Caco-2 (cell line): ENCODE data around the gene CLASRP. TPM values are rescaled to one million over a fixed set of nuclear protein-coding genes. Genes with fewer than 3 reads are reported as not detected.
A peak's percentile ranks its signal among the peaks of the same experiment; 100 is the strongest.

Experiments used
- BruUV-seq: library from RNA; stranded (reverse); fragments of 400-500 nt; replicated peaks from 2 replicates; lab custom pipeline; 2021; lab: Mats Ljungman, UMichigan
- CTCF ChIA-PET: fragments of 300-600 bp; sonication (Branson Sonifier 250); formaldehyde crosslinking; loops from one replicate; lab custom pipeline; 2022; ENCODE audit warnings: antibody characterized with exemption; lab: Charles Lee
- POLR2A ChIA-PET: fragments of 300-600 bp; sonication (Branson Sonifier 250); formaldehyde crosslinking; loops from one replicate; lab custom pipeline; 2022; ENCODE audit warnings: antibody characterized with exemption; lab: Charles Lee
- DNase-seq, 2 experiments: peaks; one replicate each; pipeline versions ENCODE4 v3.0.0 to v3.0.0-alpha.2; 2020 to 2022
- H3K27me3 ChIP-seq: replicated peaks from 2 replicates; pipeline ENCODE4 v1.6.0; 2011; ENCODE audit warnings: low read length; ENCODE audit not compliant: control insufficient read depth, insufficient read depth
- H3K36me3 ChIP-seq: 2 replicates; pipeline ENCODE4 v1.5.1; 2011; ENCODE audit warnings: low read length; ENCODE audit not compliant: control insufficient read depth, insufficient read depth
- H3K4me1 ChIP-seq: fragments of 250-450 bp; sonication (Bioruptor Pico); 2 replicates; pipeline ENCODE4 v1.5.1; 2020; ENCODE audit warnings: mild to moderate bottlenecking
- H3K4me3 ChIP-seq: 2 replicates; pipeline ENCODE4 v1.5.1; 2011; ENCODE audit warnings: low read depth, mild to moderate bottlenecking, control low read depth, low read length
- H3K9me3 ChIP-seq: fragments of 250-450 bp; sonication (Bioruptor Pico); 2 replicates; pipeline ENCODE4 v1.5.1; 2020; ENCODE audit warnings: mild to moderate bottlenecking, moderate library complexity
- H3K27ac Mint-ChIP-seq: one replicate; pipeline ENCODE4 v1.8.0; 2022; ENCODE audit warnings: mixed read lengths; ENCODE audit not compliant: unreplicated experiment
- H3K27me3 Mint-ChIP-seq: one replicate; pipeline ENCODE4 v1.8.0; 2022; ENCODE audit warnings: mixed read lengths; ENCODE audit not compliant: insufficient read depth, unreplicated experiment
- H3K36me3 Mint-ChIP-seq: one replicate; pipeline ENCODE4 v1.8.0; 2022; ENCODE audit warnings: mild to moderate bottlenecking, mixed read lengths; ENCODE audit not compliant: insufficient read depth, unreplicated experiment
- H3K4me1 Mint-ChIP-seq: one replicate; pipeline ENCODE4 v1.8.0; 2022; ENCODE audit warnings: low read depth, mixed read lengths; ENCODE audit not compliant: unreplicated experiment
- H3K4me3 Mint-ChIP-seq: one replicate; pipeline ENCODE4 v1.8.0; 2022; ENCODE audit warnings: mild to moderate bottlenecking, moderate library complexity, mixed read lengths; ENCODE audit not compliant: unreplicated experiment
- H3K9me3 Mint-ChIP-seq: one replicate; pipeline ENCODE4 v1.8.0; 2022; ENCODE audit warnings: mixed read lengths; ENCODE audit not compliant: unreplicated experiment
- intact Hi-C: fragments of 100-400 bp; cut with micrococcal nuclease; formaldehyde crosslinking; loops from one replicate; pipeline ENCODE4 v1.10.0; 2022; ENCODE audit not compliant: unreplicated experiment
- total RNA-seq: library from RNA; stranded (reverse); gene quantifications from 2 replicates; pipeline ENCODE4 v1.2.3, GENCODE V29; 2022
- TF ChIP-seq, protein P1 (sequence below), 2 experiments: fragments of 200-600 bp in 1 of 2; IDR thresholded peaks; 1 replicate in 1 of 2; 2 replicates in 1 of 2; pipeline versions ENCODE4 v1.5.1 to v1.8.0; 2011 to 2022; ENCODE audit warnings: antibody characterized with exemption in 1 of 2, control low read depth in 1 of 2, inconsistent platforms in 1 of 2, low read depth in 1 of 2, low read length in 1 of 2, mild to moderate bottlenecking in 1 of 2, moderate library complexity in 1 of 2; ENCODE audit not compliant: insufficient read depth in 1 of 2, severe bottlenecking in 1 of 2, unreplicated experiment in 1 of 2

Gene CLASRP
- total RNA-seq, 1 experiment from 2014 or later = 104 TPM

DNA sequence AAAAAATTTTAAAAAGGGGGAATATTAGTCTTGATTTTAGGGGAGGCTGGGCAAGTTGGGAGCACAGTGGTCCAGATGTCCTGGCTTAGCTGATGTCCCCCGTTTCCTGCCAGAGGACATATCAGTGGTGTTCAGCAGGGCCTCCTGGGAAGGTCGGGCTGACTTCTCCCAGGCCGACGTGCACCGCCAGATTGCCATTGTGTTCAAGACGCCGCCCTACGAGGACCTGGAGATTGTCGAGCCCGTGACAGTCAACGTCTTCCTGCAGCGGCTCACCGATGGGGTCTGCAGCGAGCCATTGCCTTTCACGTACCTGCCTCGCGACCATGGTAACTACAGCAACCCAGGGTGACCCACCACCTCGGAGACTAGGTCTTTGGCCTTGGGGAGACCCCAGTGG is 6.4 kb upstream of the CLASRP start:
- Histone ChIP-seq H3K27me3 (no peaks in the 10 kb centered on the region), H3K36me3 (no peaks in the 10 kb centered on the region; the same call in 1 of the 2 replicates), H3K4me3 (no peak overlapping the region), H3K4me1 (no peaks in the 10 kb centered on the region), H3K9me3 (no peaks in the 10 kb centered on the region)
- ChIA-PET CTCF (no interaction called here), POLR2A (no interaction called here)
- DNase-seq = no peak
- Mint-ChIP-seq H3K27me3 (no peaks in the 10 kb centered on the region), H3K9me3 (no peaks in the 10 kb centered on the region), H3K36me3 (peaks cover 24% of the 10 kb centered on the region), H3K27ac (no peak overlapping the region), H3K4me1 (no peaks in the 10 kb centered on the region), H3K4me3 (no peak overlapping the region)
- TF ChIP-seq, protein P1, sequence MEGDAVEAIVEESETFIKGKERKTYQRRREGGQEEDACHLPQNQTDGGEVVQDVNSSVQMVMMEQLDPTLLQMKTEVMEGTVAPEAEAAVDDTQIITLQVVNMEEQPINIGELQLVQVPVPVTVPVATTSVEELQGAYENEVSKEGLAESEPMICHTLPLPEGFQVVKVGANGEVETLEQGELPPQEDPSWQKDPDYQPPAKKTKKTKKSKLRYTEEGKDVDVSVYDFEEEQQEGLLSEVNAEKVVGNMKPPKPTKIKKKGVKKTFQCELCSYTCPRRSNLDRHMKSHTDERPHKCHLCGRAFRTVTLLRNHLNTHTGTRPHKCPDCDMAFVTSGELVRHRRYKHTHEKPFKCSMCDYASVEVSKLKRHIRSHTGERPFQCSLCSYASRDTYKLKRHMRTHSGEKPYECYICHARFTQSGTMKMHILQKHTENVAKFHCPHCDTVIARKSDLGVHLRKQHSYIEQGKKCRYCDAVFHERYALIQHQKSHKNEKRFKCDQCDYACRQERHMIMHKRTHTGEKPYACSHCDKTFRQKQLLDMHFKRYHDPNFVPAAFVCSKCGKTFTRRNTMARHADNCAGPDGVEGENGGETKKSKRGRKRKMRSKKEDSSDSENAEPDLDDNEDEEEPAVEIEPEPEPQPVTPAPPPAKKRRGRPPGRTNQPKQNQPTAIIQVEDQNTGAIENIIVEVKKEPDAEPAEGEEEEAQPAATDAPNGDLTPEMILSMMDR (IDR thresholded peaks at IDR 0.05; ENCODE audit: insufficient read depth in 1 of 2, low read depth in 1 of 2, low read length in 1 of 2, severe bottlenecking in 1 of 2, unreplicated experiment in 1 of 2) = no peak
- intact Hi-C loops = no loop called here
- no TSS peak for BruUV-seq

DNA sequence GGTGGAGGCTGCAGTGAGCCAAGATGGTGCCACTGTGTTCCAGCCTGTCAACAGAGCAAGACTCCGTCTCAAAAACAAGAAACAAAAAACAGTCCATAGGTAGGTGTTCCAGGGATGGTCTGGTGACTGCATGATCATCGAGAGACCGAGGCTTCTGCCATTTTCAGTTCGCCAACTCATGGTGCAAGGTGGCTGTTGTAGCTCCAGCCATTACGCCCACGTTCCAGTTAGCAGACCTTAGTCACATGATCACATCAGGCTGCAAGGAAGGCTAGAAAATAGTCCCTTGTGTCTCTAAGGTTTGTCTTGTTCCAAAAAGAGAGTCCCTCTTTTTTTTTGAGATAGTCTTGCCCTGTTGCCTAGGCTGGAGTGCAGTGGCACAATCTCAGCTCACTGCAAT is 3.1 kb upstream of the CLASRP start:
- Mint-ChIP-seq H3K36me3 (peaks cover 22% of the 10 kb centered on the region), H3K4me3 (no peak overlapping the region), H3K27me3 (no peaks in the 10 kb centered on the region), H3K27ac (no peak overlapping the region), H3K9me3 (no peaks in the 10 kb centered on the region), H3K4me1 (peaks cover 9% of the 10 kb centered on the region)
- no peak overlapping the region for H3K4me3 ChIP-seq
- no TSS peak for BruUV-seq
- no peaks in the 10 kb centered on the region for H3K9me3 ChIP-seq
- H3K27me3 ChIP-seq = no peaks in the 10 kb centered on the region
- CTCF ChIA-PET = no interaction called here
- DNase-seq = no peak
- peaks cover 7% of the 10 kb centered on the region; the same call in 1 of the 2 replicates for H3K4me1 ChIP-seq
- POLR2A ChIA-PET = no interaction called here
- intact Hi-C loops = no loop called here
- peaks cover 6% of the 10 kb centered on the region for H3K36me3 ChIP-seq
- TF ChIP-seq, protein P1 (IDR thresholded peaks at IDR 0.05; ENCODE audit: insufficient read depth in 1 of 2, low read depth in 1 of 2, low read length in 1 of 2, severe bottlenecking in 1 of 2, unreplicated experiment in 1 of 2) = no peak

DNA sequence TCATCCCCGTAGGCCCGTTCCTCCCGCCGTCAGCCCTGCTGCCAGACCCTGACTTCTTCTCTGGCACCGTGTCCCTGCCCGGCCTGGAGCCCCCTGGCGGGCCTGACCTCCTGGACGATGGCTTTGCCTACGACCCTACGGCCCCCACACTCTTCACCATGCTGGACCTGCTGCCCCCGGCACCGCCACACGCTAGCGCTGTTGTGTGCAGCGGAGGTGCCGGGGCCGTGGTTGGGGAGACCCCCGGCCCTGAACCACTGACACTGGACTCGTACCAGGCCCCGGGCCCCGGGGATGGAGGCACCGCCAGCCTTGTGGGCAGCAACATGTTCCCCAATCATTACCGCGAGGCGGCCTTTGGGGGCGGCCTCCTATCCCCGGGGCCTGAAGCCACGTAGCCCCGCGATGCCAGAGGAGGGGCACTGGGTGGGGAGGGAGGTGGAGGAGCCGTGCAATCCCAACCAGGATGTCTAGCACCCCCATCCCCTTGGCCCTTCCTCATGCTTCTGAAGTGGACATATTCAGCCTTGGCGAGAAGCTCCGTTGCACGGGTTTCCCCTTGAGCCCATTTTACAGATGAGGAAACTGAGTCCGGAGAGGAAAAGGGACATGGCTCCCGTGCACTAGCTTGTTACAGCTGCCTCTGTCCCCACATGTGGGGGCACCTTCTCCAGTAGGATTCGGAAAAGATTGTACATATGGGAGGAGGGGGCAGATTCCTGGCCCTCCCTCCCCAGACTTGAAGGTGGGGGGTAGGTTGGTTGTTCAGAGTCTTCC is 1.3 kb upstream of the CLASRP start:
- intact Hi-C loops = loop anchor here (2.0 kb wide), 1 partner anchor 37 kb away; the partner anchor contains the start of gene RELB
- no peaks in the 10 kb centered on the region for H3K27me3 Mint-ChIP-seq
- Histone ChIP-seq H3K36me3 (peaks cover 6% of the 10 kb centered on the region), H3K9me3 (no peaks in the 10 kb centered on the region), H3K27me3 (no peaks in the 10 kb centered on the region), H3K4me3 (no peak overlapping the region), H3K4me1 (peaks cover 7% of the 10 kb centered on the region; the same call in 1 of the 2 replicates)
- POLR2A ChIA-PET = no interaction called here
- DNase-seq = no peak
- H3K36me3 Mint-ChIP-seq = peaks cover 33% of the 10 kb centered on the region
- peak overlapping the region; percentile 87 for H3K4me3 Mint-ChIP-seq
- BruUV-seq = no TSS peak
- H3K9me3 Mint-ChIP-seq = no peaks in the 10 kb centered on the region
- TF ChIP-seq, protein P1 (IDR thresholded peaks at IDR 0.05; ENCODE audit: insufficient read depth in 1 of 2, low read depth in 1 of 2, low read length in 1 of 2, severe bottlenecking in 1 of 2, unreplicated experiment in 1 of 2) = no peak
- H3K27ac Mint-ChIP-seq = no peak overlapping the region
- CTCF ChIA-PET = interaction anchor here (0.6 kb wide), 1 partner anchor 149 kb away, joined by 3 read pairs; no protein-coding TSS in a partner anchor
- H3K4me1 Mint-ChIP-seq = peaks cover 9% of the 10 kb centered on the region
